OCI-LY7 (cell line): ENCODE measurements around the gene TGFBR3.

Source experiments
- EZH2phosphoT487 ChIP-seq: fragments of 200-600 bp; sonication (generic); IDR thresholded peaks from 2 replicates; pipeline ENCODE4 v1.6.1; 2018; ENCODE audit warnings: low read depth, borderline replicate concordance, mild to moderate bottlenecking, mixed run types, antibody characterized with exemption, low read length, moderate library complexity, mixed read lengths
- TF ChIP-seq, protein P1 (sequence below): fragments of 200-600 bp; sonication (generic); conservative IDR thresholded peaks from 2 replicates; pipeline ENCODE4 v1.5.1; 2014; ENCODE audit warnings: mild to moderate bottlenecking, antibody characterized with exemption, low read length, moderate library complexity, mixed read lengths

DNA sequence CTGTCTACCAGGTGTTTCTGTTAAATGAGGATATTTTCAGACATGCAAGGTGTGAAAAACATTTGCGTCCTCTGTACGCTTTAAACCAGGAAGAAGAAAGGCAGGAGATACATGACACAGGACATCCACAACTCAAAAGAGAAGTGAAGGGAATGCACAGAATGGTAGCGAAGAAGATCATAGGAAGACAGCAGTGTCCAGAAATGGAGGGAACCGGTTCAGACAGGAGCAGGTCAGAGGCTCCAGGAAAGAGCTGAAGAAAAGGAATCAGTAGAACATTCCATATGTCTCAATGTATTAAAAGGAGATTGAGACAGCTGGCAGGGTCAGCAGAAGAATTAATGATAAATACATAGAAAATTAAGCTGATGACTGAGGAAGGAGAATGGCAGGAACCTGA lies 194.4 kb downstream of the TGFBR3 start:
- TF ChIP-seq, protein P1, sequence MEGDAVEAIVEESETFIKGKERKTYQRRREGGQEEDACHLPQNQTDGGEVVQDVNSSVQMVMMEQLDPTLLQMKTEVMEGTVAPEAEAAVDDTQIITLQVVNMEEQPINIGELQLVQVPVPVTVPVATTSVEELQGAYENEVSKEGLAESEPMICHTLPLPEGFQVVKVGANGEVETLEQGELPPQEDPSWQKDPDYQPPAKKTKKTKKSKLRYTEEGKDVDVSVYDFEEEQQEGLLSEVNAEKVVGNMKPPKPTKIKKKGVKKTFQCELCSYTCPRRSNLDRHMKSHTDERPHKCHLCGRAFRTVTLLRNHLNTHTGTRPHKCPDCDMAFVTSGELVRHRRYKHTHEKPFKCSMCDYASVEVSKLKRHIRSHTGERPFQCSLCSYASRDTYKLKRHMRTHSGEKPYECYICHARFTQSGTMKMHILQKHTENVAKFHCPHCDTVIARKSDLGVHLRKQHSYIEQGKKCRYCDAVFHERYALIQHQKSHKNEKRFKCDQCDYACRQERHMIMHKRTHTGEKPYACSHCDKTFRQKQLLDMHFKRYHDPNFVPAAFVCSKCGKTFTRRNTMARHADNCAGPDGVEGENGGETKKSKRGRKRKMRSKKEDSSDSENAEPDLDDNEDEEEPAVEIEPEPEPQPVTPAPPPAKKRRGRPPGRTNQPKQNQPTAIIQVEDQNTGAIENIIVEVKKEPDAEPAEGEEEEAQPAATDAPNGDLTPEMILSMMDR: no peak
- TF ChIP-seq EZH2phosphoT487: no peak
